PC-3 (cell line): ENCODE results near the gene PPFIBP1. TPM values are rescaled to one million over a fixed set of nuclear protein-coding genes. Genes with fewer than 3 reads are reported as not detected.

ENCODE experiments used
- ATAC-seq: fragments of 200-7000 bp; cut with Tn5 transposase; 2 replicates; pipeline ENCODE4 v1.9.1; 2020; ENCODE audit warnings: mild to moderate bottlenecking, moderate library complexity
- BruUV-seq: library from RNA; stranded (reverse); fragments of 400-500 nt; replicated peaks from 2 replicates; lab custom pipeline; 2021; lab: Mats Ljungman, UMichigan
- CTCF ChIA-PET: fragments of 300-600 bp; sonication (Branson Sonifier 250); formaldehyde crosslinking; loops from one replicate; lab custom pipeline; 2022; ENCODE audit warnings: antibody characterized with exemption; lab: Charles Lee
- POLR2A ChIA-PET: fragments of 300-600 bp; sonication (Branson Sonifier 250); formaldehyde crosslinking; loops from one replicate; lab custom pipeline; 2022; ENCODE audit warnings: antibody characterized with exemption; ENCODE audit not compliant: unreplicated experiment; lab: Charles Lee
- DNase-seq: peaks from one replicate; pipeline ENCODE4 v3.0.0-alpha.2; 2015
- H2AFZ ChIP-seq: fragments of 300-600 bp; sonication (generic); 2 replicates; pipeline ENCODE4 v1.6.0; 2016; ENCODE audit warnings: antibody characterized with exemption, low read length
- H3F3A ChIP-seq: fragments of 300-600 bp; sonication (generic); one replicate; pipeline ENCODE4 v1.6.0; 2017; ENCODE audit warnings: antibody characterized with exemption, low read length, control low read depth, mild to moderate bottlenecking; ENCODE audit not compliant: unreplicated experiment
- H3K27ac ChIP-seq: fragments of 300-600 bp; sonication (generic); 2 replicates; pipeline ENCODE4 v1.5.1; 2016; ENCODE audit warnings: mild to moderate bottlenecking, low read length
- H3K27me3 ChIP-seq: fragments of 300-600 bp; sonication (generic); 2 replicates; pipeline ENCODE4 v1.6.1; 2016; ENCODE audit warnings: low read length, mixed read lengths
- H3K36me3 ChIP-seq: fragments of 300-600 bp; sonication (generic); 2 replicates; pipeline ENCODE4 v1.6.1; 2016; ENCODE audit warnings: low read depth, mixed run types, low read length, mixed read lengths
- H3K4me1 ChIP-seq: fragments of 300-600 bp; sonication (generic); 2 replicates; pipeline ENCODE4 v1.5.1; 2016; ENCODE audit warnings: low read length; ENCODE audit not compliant: insufficient read depth
- H3K4me2 ChIP-seq: fragments of 300-600 bp; sonication (generic); 2 replicates; pipeline ENCODE4 v1.6.0; 2016; ENCODE audit warnings: low read length
- H3K4me3 ChIP-seq: fragments of 300-600 bp; sonication (generic); 2 replicates; pipeline ENCODE4 v1.5.1; 2016; ENCODE audit warnings: mild to moderate bottlenecking, low read length, mixed read lengths
- H3K79me2 ChIP-seq: fragments of 300-600 bp; sonication (generic); 2 replicates; pipeline ENCODE4 v1.6.1; 2017; ENCODE audit warnings: low read length, mixed read lengths
- H3K9ac ChIP-seq: fragments of 300-600 bp; sonication (generic); 2 replicates; pipeline ENCODE4 v1.6.0; 2016; ENCODE audit warnings: mild to moderate bottlenecking, low read length
- H3K9me2 ChIP-seq: fragments of 300-600 bp; sonication (generic); replicated peaks from 2 replicates; pipeline ENCODE4 v1.6.1; 2016; ENCODE audit warnings: mixed run types, low read length, mixed read lengths
- H3K9me3 ChIP-seq: fragments of 300-600 bp; sonication (generic); 2 replicates; pipeline ENCODE4 v1.6.1; 2016; ENCODE audit warnings: low read length, mixed read lengths
- H4K20me1 ChIP-seq: fragments of 300-600 bp; sonication (generic); 2 replicates; pipeline ENCODE4 v1.6.1; 2016; ENCODE audit warnings: low read length, mixed read lengths
- CTCF ChIP-seq: fragments of 300-600 bp; sonication (generic); conservative IDR thresholded peaks from 2 replicates; pipeline ENCODE4 v1.5.1; 2017; ENCODE audit warnings: antibody characterized with exemption, low read depth, mild to moderate bottlenecking, low read length
- EZH2 ChIP-seq: fragments of 300-600 bp; sonication (generic); IDR thresholded peaks from one replicate; pipeline ENCODE4 v1.6.1; 2017; ENCODE audit warnings: antibody characterized with exemption, mild to moderate bottlenecking, low read length; ENCODE audit not compliant: unreplicated experiment
- EZH2phosphoT487 ChIP-seq: fragments of 300-600 bp; sonication (generic); IDR thresholded peaks from 2 replicates; pipeline ENCODE4 v1.6.1; 2018; ENCODE audit warnings: mild to moderate bottlenecking, antibody characterized with exemption, low read length, borderline replicate concordance
- intact Hi-C: fragments of 100-400 bp; cut with micrococcal nuclease; formaldehyde crosslinking; loops from 2 replicates; pipeline ENCODE4 v1.9.0; 2023
- total RNA-seq: library from RNA; depleted of rRNA; stranded (reverse); fragments of >200 nt; gene quantifications from 2 replicates; pipeline ENCODE4 v1.2.3, GENCODE V29; 2014

Gene PPFIBP1
- total RNA-seq, 1 experiment from 2014 or later: 56.9 TPM

DNA sequence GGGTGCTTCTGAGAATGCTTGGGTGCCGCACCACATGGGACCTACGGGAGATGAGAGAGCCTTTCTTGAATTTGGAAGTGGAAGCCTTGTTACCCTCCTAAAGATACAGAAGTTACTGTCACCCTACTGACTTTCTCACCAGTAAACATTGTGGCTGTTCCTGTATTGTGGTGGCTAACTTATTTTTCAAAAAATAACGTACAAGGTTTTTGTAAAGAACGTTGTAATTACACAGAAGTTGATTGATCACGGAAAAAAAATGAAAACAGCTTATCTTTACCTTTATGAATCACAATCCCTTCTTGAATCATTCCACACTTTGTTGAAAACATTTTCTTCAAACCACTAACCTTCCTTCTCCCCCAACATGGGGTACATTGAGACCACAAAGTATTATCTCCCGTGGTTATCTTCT lies 22.0 kb upstream of the PPFIBP1 start:
- no peaks in the 10 kb centered on the region for H3K79me2 ChIP-seq
- TF ChIP-seq EZH2phosphoT487: no peak
- no peak for TF ChIP-seq EZH2
- TF ChIP-seq CTCF: no peak

GRCh38 chr12:27504507-27504906 lies 19.5 kb upstream of the PPFIBP1 start:
- no peak for ATAC-seq
- no peak for TF ChIP-seq EZH2phosphoT487
- TF ChIP-seq EZH2: no peak
- TF ChIP-seq CTCF: no peak
- no peaks in the 10 kb centered on the region for H4K20me1 ChIP-seq
- H3K4me1 ChIP-seq: peaks cover 3% of the 10 kb centered on the region
- ChIA-PET CTCF (no interaction called here), POLR2A (no interaction called here)
- H3K4me3 ChIP-seq: no peak overlapping the region
- no peaks in the 10 kb centered on the region for H3K27me3 ChIP-seq
- H3F3A ChIP-seq: no peaks in the 10 kb centered on the region
- no peaks in the 10 kb centered on the region for H3K79me2 ChIP-seq
- H3K36me3 ChIP-seq: no peaks in the 10 kb centered on the region
- no peak overlapping the region for H2AFZ ChIP-seq
- no peak for DNase-seq
- BruUV-seq: no TSS peak
- no peak overlapping the region for H3K4me2 ChIP-seq
- no peak overlapping the region for H3K27ac ChIP-seq
- H3K9me3 ChIP-seq: no peaks in the 10 kb centered on the region
- H3K9me2 ChIP-seq: no peaks in the 10 kb centered on the region
- no peak overlapping the region for H3K9ac ChIP-seq
- intact Hi-C loops: no loop called here

More for the DNA sequence above, 22.0 kb upstream of the PPFIBP1 start:
- H3K4me3 ChIP-seq: no peak overlapping the region
- H3K9me3 ChIP-seq: no peaks in the 10 kb centered on the region
- no peak overlapping the region for H3K4me2 ChIP-seq
- no peaks in the 10 kb centered on the region for H4K20me1 ChIP-seq
- H3K9ac ChIP-seq: no peak overlapping the region
- no peaks in the 10 kb centered on the region for H3K27me3 ChIP-seq
- ChIA-PET POLR2A (no interaction called here), CTCF (no interaction called here)
- intact Hi-C loops: no loop called here
- ATAC-seq (no peak), DNase-seq (no peak)
- H2AFZ ChIP-seq: no peak overlapping the region
- H3F3A ChIP-seq: no peaks in the 10 kb centered on the region
- H3K36me3 ChIP-seq: no peaks in the 10 kb centered on the region
- H3K9me2 ChIP-seq: no peaks in the 10 kb centered on the region
- no TSS peak for BruUV-seq
- H3K4me1 ChIP-seq: peaks cover 4% of the 10 kb centered on the region
- H3K27ac ChIP-seq: no peak overlapping the region

- Histone ChIP-seq H3K79me2 (no peaks in the 10 kb centered on the region), H3F3A (no peaks in the 10 kb centered on the region), H2AFZ (no peak overlapping the region), H3K9ac (no peak overlapping the region), H3K4me1 (no peaks in the 10 kb centered on the region), H3K4me2 (no peak overlapping the region), H3K27ac (no peak overlapping the region), H3K9me2 (no peaks in the 10 kb centered on the region), H3K4me3 (no peak overlapping the region), H4K20me1 (no peaks in the 10 kb centered on the region), H3K9me3 (no peaks in the 10 kb centered on the region), H3K36me3 (no peaks in the 10 kb centered on the region), H3K27me3 (no peaks in the 10 kb centered on the region)
- no peak for ATAC-seq
- no peak for DNase-seq
- TF ChIP-seq EZH2 (no peak), EZH2phosphoT487 (no peak), CTCF (no peak)
- ChIA-PET POLR2A (no interaction called here), CTCF (no interaction called here)
- BruUV-seq: no TSS peak
- intact Hi-C loops: no loop called here
Measured at GRCh38 chr12:27505109-27505508, 18.9 kb upstream of the PPFIBP1 start.
